K562 (cell line): ENCODE measurements around the gene CDC27. TPM values are rescaled to one million over a fixed set of nuclear protein-coding genes. Genes with fewer than 3 reads are reported as not detected.
A peak's percentile ranks its signal among the peaks of the same experiment; 100 is the strongest.

Experiments
- ADNP ChIP-seq: fragments of 200-800 bp; sonication (Bioruptor generic); IDR thresholded peaks from 2 replicates; pipeline ENCODE4 v1.6.1; 2016; ENCODE audit warnings: missing genetic modification characterization, missing compliant biosample characterization
- ARID1B ChIP-seq: fragments of 450-650 bp; IDR thresholded peaks from 2 replicates; pipeline ENCODE4 v1.6.1; 2016; ENCODE audit warnings: antibody characterized with exemption, mild to moderate bottlenecking, inconsistent platforms
- ATF1 ChIP-seq, 2 experiments: fragments of 450-650 bp in 1 of 2; IDR thresholded peaks; 2 replicates each; pipeline ENCODE4 v1.6.1; 2016; ENCODE audit warnings: missing compliant biosample characterization in 1 of 2, missing genetic modification characterization in 1 of 2
- CBX2 ChIP-seq: fragments of 200-600 bp; sonication (generic); IDR thresholded peaks from one replicate; pipeline ENCODE4 v1.6.1; 2012; ENCODE audit warnings: mild to moderate bottlenecking, low read length, inconsistent platforms; ENCODE audit not compliant: insufficient read depth, poor library complexity, severe bottlenecking
- CCNT2 ChIP-seq: IDR thresholded peaks from 2 replicates; pipeline ENCODE4 v1.6.1; 2011; ENCODE audit warnings: borderline replicate concordance, low read depth, mild to moderate bottlenecking, moderate library complexity, mixed read lengths, low read length; ENCODE audit not compliant: insufficient read length; ENCODE audit errors: extremely low read depth
- CXXC5 ChIP-seq: fragments of 250-450 bp; sonication (Bioruptor Pico); IDR thresholded peaks from 2 replicates; pipeline ENCODE4 v1.8.0; 2022; ENCODE audit warnings: inconsistent platforms, mild to moderate bottlenecking, moderate library complexity
- EP300 ChIP-seq: IDR thresholded peaks from 2 replicates; pipeline ENCODE4 v1.6.1; 2012; ENCODE audit warnings: low read length, improper control_type of control experiment
- ETS2 ChIP-seq: IDR thresholded peaks from 2 replicates; pipeline ENCODE4 v1.6.1; 2016; ENCODE audit warnings: borderline replicate concordance, missing genetic modification characterization, mild to moderate bottlenecking, moderate library complexity, missing compliant biosample characterization; ENCODE audit not compliant: poor library complexity, severe bottlenecking
- GABPB1 ChIP-seq: sonication (generic); formaldehyde crosslinking; IDR thresholded peaks from 2 replicates; pipeline ENCODE4 v1.8.0; 2022; ENCODE audit warnings: mild to moderate bottlenecking, missing genetic modification reagents
- L3MBTL2 ChIP-seq: fragments of 450-650 bp; IDR thresholded peaks from 2 replicates; pipeline ENCODE4 v1.6.1; 2016; ENCODE audit warnings: mild to moderate bottlenecking, moderate library complexity
- MCM3 ChIP-seq: fragments of 450-650 bp; IDR thresholded peaks from 2 replicates; pipeline ENCODE4 v1.6.1; 2016
- MEF2D ChIP-seq: conservative IDR thresholded peaks from 2 replicates; pipeline ENCODE4 v1.6.1; 2016; ENCODE audit warnings: low read depth, missing genetic modification characterization, missing compliant biosample characterization
- MXI1 ChIP-seq: IDR thresholded peaks from 2 replicates; pipeline ENCODE4 v1.6.1; 2011; ENCODE audit warnings: low read depth, mild to moderate bottlenecking, improper control_type of control experiment, low read length
- NR2F6 ChIP-seq: fragments of 450-650 bp; formaldehyde crosslinking; IDR thresholded peaks from 2 replicates; pipeline ENCODE4 v1.4.0; 2020; ENCODE audit warnings: mild to moderate bottlenecking
- SMAD1 ChIP-seq: fragments of 150-350 bp; IDR thresholded peaks from 2 replicates; pipeline ENCODE4 v1.6.1; 2014; ENCODE audit warnings: low read length, low read depth; ENCODE audit not compliant: partially characterized antibody
- SUPT5H ChIP-seq: fragments of 450-650 bp; IDR thresholded peaks from 2 replicates; pipeline ENCODE4 v1.6.1; 2016
- TAF1 ChIP-seq: IDR thresholded peaks from 2 replicates; pipeline ENCODE4 v1.6.1; 2011; ENCODE audit warnings: mild to moderate bottlenecking, low read length, moderate library complexity; ENCODE audit not compliant: insufficient read depth, control insufficient read depth, severe bottlenecking; ENCODE audit errors: extremely low read depth
- ZFP1 ChIP-seq: fragments of 450-650 bp; formaldehyde crosslinking; IDR thresholded peaks from 2 replicates; pipeline ENCODE4 v1.4.0; 2020; ENCODE audit warnings: mild to moderate bottlenecking, mixed read lengths
- ZNF644 ChIP-seq: fragments of 200-800 bp; sonication (Bioruptor generic); IDR thresholded peaks from 2 replicates; pipeline ENCODE4 v1.6.1; 2016; ENCODE audit warnings: low read depth, missing genetic modification characterization, missing compliant biosample characterization
- ZNF778 ChIP-seq: fragments of 450-650 bp; formaldehyde crosslinking; IDR thresholded peaks from 2 replicates; pipeline ENCODE4 v1.4.0; 2020; ENCODE audit warnings: mild to moderate bottlenecking, moderate library complexity
- polyA plus RNA-seq, 8 experiments: library from polyadenylated mRNA; depleted of rRNA in 4 of 8; stranded (reverse) in 5 of 8; unstranded in 3 of 8; fragments of >200 nt; fragmentation: Nextera tagmentation in 2 of 8; fragmentation: Illumina TruSeq in 1 of 8; extraction: Ambion mirVana in 2 of 8; extraction: Trizol in 1 of 8; gene quantifications; 2 replicates each; pipeline versions ENCODE4 v1.2.1 to v1.2.3, GENCODE V29; 2011 to 2014; ENCODE audit warnings: inconsistent platforms in 1 of 8, missing spikeins in 1 of 8
- total RNA-seq, 7 experiments: library from RNA; depleted of rRNA in 6 of 7; stranded (reverse); fragments of >200 nt in 6 of 7; fragmentation: Illumina TruSeq in 2 of 7; extraction: Trizol in 2 of 7; gene quantifications; 2 replicates each; pipeline versions ENCODE4 v1.2.1 to v1.2.3, GENCODE V29; 2011 to 2021; ENCODE audit warnings: low replicate concordance in 1 of 7
- TF ChIP-seq, protein P1 (sequence below): fragments of 250-450 bp; sonication (Bioruptor Pico); IDR thresholded peaks from 2 replicates; pipeline ENCODE4 v1.5.0; 2020; ENCODE audit warnings: mild to moderate bottlenecking
- TF ChIP-seq, protein P2 (sequence below): IDR thresholded peaks from 2 replicates; pipeline ENCODE4 v1.6.1; 2012; ENCODE audit warnings: low read depth, low read length, improper control_type of control experiment, borderline replicate concordance
- TF ChIP-seq, protein P3 (sequence below), 2 experiments: fragments of 450-650 bp; IDR thresholded peaks; 2 replicates each; pipeline ENCODE4 v1.6.1; 2016
- TF ChIP-seq, protein P4 (sequence below): fragments of 250-450 bp; sonication (Bioruptor Pico); IDR thresholded peaks from 2 replicates; pipeline ENCODE4 v1.8.0; 2022; ENCODE audit warnings: moderate library complexity, mild to moderate bottlenecking, inconsistent platforms

Gene CDC27
- total and polyA plus RNA-seq, 9 of the 15 experiments (the other 6 are each of a cell fraction or from before 2014, with no cell fraction given): 28.6 to 155 (median 94.1) TPM

DNA sequence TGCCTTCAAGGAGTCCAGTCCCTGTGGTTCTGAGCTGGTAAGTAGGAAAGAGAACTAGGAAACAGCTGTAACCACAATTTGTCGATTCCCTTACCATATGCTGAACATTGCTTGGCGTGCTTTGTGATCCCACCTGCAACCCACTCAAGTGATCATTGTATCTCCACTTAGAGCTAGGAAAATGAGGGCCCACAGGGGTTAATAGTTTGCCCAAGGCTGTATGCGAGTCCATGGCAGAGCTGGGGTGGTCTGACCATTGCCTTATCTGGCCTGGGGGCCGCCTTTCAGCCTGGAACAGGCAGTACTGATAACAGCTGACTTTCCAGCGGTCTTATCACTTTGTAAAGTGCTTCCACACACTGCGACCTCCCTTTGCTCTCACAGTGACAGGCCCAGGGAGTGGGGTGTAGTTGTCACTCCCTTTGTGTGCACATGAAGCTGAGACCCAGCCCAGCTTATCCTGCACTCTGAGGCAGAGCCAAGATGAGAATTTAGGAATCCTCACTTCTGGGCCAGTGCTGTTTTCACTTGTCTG, 29.9 kb upstream of the CDC27 start (continued):
- TF ChIP-seq GABPB1 (CRISPR knock-in tag) (0 out of 2 replicates have a peak, but pooled peaks have one; percentile 24), ZNF644 (tag) (peak; percentile 77; the same call in 1 of the 2 replicates), ADNP (tag) (peak; percentile 71; the same call in 1 of the 2 replicates), CXXC5 (CRISPR knock-in tag) (peak; percentile 82), ARID1B (peak; percentile 97), MCM3 (no peak), EP300 (peak; percentile 89), CCNT2 (peak; percentile 65), TAF1 (peak; percentile 21), SUPT5H (peak; percentile 19; the same call in 1 of the 2 replicates), MXI1 (0 out of 2 replicates have a peak, but pooled peaks have one; percentile 51), CBX2 (no peak), MEF2D (peak; percentile 36; the same call in 1 of the 2 replicates), NR2F6 (CRISPR knock-in tag) (no peak), ZFP1 (no peak), ZNF778 (CRISPR knock-in tag) (no peak), L3MBTL2 (peak; percentile 55; the same call in 1 of the 2 replicates), ATF1 (CRISPR knock-in tag; IDR thresholded peaks at IDR 0.05) (no peak), ATF1 (tag; IDR thresholded peaks at IDR 0.05) (peak; percentile 59), SMAD1 (peak; percentile 48), ETS2 (tag) (no peak)
- TF ChIP-seq, protein P1, sequence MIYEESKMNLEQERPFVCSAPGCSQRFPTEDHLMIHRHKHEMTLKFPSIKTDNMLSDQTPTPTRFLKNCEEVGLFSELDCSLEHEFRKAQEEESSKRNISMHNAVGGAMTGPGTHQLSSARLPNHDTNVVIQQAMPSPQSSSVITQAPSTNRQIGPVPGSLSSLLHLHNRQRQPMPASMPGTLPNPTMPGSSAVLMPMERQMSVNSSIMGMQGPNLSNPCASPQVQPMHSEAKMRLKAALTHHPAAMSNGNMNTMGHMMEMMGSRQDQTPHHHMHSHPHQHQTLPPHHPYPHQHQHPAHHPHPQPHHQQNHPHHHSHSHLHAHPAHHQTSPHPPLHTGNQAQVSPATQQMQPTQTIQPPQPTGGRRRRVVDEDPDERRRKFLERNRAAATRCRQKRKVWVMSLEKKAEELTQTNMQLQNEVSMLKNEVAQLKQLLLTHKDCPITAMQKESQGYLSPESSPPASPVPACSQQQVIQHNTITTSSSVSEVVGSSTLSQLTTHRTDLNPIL: no peak
- TF ChIP-seq, protein P2, sequence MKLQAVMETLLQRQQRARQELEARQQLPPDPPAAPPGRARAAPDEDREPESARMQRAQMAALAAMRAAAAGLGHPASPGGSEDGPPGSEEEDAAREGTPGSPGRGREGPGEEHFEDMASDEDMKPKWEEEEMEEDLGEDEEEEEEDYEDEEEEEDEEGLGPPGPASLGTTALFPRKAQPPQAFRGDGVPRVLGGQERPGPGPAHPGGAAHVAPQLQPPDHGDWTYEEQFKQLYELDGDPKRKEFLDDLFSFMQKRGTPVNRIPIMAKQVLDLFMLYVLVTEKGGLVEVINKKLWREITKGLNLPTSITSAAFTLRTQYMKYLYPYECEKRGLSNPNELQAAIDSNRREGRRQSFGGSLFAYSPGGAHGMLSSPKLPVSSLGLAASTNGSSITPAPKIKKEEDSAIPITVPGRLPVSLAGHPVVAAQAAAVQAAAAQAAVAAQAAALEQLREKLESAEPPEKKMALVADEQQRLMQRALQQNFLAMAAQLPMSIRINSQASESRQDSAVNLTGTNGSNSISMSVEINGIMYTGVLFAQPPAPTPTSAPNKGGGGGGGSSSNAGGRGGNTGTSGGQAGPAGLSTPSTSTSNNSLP: no peak
- TF ChIP-seq, protein P3, sequence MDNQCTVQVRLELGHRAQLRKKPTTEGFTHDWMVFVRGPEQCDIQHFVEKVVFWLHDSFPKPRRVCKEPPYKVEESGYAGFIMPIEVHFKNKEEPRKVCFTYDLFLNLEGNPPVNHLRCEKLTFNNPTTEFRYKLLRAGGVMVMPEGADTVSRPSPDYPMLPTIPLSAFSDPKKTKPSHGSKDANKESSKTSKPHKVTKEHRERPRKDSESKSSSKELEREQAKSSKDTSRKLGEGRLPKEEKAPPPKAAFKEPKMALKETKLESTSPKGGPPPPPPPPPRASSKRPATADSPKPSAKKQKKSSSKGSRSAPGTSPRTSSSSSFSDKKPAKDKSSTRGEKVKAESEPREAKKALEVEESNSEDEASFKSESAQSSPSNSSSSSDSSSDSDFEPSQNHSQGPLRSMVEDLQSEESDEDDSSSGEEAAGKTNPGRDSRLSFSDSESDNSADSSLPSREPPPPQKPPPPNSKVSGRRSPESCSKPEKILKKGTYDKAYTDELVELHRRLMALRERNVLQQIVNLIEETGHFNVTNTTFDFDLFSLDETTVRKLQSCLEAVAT (IDR thresholded peaks at IDR 0.05): 0 out of 4 replicates have a peak, but pooled peaks of 1 of the 2 experiments have one; percentile 14
- TF ChIP-seq, protein P4, sequence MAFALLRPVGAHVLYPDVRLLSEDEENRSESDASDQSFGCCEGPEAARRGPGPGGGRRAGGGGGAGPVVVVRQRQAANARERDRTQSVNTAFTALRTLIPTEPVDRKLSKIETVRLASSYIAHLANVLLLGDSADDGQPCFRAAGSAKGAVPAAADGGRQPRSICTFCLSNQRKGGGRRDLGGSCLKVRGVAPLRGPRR (CRISPR knock-in tag): 0 out of 2 replicates have a peak, but pooled peaks have one; percentile 19
